Coronary artery (tissue), 2 donors: ENCODE data around the gene LUC7L.

Experiments
- DNase-seq: peaks from one replicate; pipeline ENCODE4 v3.0.0-alpha.2; 2017; ENCODE audit warnings: low spot score
- H3K27ac ChIP-seq, 2 donors: fragments of 200-600 bp; sonication (generic); one replicate each; pipeline ENCODE4 v1.5.1; 2016 to 2019
- H3K4me3 ChIP-seq: fragments of 200-600 bp; sonication (generic); 2 replicates; pipeline ENCODE4 v1.5.1; 2016; ENCODE audit warnings: mild to moderate bottlenecking, moderate library complexity
- TF ChIP-seq, protein P1 (sequence below): fragments of 200-600 bp; sonication (generic); IDR thresholded peaks from one replicate; pipeline ENCODE4 v1.5.1; 2019; ENCODE audit warnings: antibody characterized with exemption

The LUC7L gene

DNA sequence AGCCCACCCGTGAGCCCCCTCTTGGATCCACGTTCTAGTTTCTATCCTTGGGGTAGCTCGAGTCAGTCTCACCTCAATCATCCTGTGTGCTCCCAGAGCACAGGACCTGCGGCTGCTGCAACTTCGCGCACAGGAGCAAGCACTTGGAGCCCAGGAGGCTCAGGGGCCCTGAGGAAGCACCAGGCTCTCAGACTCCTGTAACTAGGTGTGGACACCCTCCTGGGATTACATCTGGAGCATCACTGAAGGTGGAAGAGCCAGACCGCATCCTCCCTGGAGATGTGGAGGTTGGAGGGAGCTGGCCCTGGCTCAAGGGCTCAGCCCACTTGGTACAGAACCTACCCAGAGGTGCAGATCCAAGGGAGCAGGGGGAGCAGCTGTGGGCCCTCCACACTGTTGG is 46.2 kb downstream of the LUC7L start:
- TF ChIP-seq, protein P1, sequence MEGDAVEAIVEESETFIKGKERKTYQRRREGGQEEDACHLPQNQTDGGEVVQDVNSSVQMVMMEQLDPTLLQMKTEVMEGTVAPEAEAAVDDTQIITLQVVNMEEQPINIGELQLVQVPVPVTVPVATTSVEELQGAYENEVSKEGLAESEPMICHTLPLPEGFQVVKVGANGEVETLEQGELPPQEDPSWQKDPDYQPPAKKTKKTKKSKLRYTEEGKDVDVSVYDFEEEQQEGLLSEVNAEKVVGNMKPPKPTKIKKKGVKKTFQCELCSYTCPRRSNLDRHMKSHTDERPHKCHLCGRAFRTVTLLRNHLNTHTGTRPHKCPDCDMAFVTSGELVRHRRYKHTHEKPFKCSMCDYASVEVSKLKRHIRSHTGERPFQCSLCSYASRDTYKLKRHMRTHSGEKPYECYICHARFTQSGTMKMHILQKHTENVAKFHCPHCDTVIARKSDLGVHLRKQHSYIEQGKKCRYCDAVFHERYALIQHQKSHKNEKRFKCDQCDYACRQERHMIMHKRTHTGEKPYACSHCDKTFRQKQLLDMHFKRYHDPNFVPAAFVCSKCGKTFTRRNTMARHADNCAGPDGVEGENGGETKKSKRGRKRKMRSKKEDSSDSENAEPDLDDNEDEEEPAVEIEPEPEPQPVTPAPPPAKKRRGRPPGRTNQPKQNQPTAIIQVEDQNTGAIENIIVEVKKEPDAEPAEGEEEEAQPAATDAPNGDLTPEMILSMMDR = no peak
- no peak for DNase-seq
- no peak overlapping the region for H3K27ac ChIP-seq
- H3K4me3 ChIP-seq = no peak overlapping the region

DNA sequence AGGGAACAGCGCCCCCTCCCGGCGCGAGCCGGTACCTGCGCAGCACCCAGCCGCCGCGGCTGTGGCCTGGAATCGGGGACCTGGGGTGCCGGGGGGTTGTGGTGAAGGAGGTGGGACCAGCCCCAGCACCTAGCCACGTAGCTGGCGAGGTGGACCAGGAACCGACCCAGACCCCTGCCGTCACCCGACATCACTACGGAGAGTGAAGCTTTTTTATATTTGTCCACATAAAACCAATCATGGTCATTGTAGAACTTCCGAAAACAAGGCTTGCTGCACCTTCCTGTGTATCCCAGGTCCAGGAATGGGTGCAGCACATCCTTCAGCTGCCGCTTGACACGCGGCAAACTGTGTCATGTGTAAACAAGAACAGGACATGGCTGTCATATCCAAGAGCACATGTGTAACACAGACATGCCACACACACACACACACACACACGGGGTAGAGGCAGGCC is 47.7 kb downstream of the LUC7L start:
- peak overlapping the region; percentile 63 for H3K4me3 ChIP-seq
- DNase-seq = peak; percentile 78
- H3K27ac ChIP-seq = no peak overlapping the region
- TF ChIP-seq, protein P1 = peak; percentile 94

DNA sequence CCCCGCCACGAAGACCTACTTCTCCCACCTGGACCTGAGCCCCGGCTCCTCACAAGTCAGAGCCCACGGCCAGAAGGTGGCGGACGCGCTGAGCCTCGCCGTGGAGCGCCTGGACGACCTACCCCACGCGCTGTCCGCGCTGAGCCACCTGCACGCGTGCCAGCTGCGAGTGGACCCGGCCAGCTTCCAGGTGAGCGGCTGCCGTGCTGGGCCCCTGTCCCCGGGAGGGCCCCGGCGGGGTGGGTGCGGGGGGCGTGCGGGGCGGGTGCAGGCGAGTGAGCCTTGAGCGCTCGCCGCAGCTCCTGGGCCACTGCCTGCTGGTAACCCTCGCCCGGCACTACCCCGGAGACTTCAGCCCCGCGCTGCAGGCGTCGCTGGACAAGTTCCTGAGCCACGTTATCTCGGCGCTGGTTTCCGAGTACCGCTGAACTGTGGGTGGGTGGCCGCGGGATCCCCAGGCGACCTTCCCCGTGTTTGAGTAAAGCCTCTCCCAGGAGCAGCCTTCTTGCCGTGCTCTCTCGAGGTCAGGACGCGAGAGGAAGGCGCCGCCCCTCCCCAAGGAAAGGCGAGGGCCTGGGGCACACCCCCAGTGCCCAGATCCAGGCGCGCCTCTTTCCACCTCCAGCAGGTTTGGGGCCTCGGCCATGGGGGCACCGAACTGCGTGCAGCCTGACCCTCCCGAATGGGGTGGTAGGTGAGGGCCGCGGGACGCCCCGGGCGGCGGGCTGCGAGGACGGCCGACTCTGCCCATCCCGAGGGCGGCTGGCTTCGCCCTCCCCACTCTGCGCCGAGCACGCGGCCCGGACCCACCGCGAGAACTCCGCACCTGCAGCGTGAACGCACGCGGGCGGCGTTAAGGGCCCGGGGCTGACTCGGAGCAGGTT is 48.3 kb downstream of the LUC7L start:
- no peak for DNase-seq
- H3K4me3 ChIP-seq = peak overlapping the region; percentile 63
- TF ChIP-seq, protein P1 = no peak
- H3K27ac ChIP-seq = no peak overlapping the region

DNA sequence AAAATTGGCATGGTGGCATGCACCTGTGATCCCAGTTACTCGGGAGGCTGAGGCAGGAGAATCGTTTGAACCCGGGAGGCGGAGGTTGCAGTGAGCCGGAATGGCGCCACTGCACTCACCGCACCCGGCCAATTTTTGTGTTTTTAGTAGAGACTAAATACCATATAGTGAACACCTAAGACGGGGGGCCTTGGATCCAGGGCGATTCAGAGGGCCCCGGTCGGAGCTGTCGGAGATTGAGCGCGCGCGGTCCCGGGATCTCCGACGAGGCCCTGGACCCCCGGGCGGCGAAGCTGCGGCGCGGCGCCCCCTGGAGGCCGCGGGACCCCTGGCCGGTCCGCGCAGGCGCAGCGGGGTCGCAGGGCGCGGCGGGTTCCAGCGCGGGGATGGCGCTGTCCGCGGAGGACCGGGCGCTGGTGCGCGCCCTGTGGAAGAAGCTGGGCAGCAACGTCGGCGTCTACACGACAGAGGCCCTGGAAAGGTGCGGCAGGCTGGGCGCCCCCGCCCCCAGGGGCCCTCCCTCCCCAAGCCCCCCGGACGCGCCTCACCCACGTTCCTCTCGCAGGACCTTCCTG is 49.1 kb downstream of the LUC7L start, which contains the start of gene HBQ1:
HBQ1 (plus strand) TSS at position 359 of the 575 bp plus-strand sequence; CDS start at position 387, 28 bp downstream.
- H3K4me3 ChIP-seq = peak within 1 kb of the TSS; percentile 63
- H3K27ac ChIP-seq = no peak within 1 kb of the TSS
- DNase-seq = no peak

DNA sequence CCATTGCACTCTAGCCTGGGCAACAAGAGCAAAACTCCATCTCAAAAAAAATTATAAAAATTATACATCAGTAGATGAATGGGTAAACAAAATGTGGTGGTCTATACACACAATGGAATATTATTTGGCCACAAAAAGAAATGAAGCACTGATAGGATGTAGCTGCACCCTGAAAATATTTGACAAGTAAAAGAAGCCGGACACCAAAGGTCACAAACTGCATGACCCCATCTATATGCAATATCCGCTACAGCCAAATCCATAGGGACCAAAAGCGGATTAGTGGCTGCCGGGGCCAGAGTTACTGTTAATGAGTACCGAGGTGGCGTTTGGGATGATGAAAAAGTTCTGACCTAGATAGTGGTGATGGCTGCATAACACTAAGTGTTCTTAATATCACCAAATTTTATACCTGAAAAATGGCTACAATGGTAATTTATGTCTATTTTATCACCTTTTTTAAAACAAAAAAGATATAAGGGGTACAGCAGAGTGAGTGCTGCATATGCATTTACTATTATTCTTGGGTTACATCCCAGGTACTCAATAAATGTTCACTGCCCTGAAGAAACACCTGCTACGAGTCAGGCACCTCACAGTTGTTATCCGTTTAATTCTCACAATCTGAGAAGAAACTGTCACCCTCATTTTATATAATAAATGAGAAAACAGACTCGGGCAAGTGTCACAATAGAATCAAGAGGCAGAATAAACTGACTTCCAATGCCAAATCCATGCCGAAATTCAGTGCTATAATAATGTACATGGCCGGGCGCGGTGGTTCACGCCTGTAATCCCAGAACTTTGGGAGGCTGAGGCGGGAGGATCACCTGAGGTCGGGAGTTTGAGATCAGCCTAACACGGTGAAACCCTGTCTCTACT is 49.8 kb downstream of the LUC7L start:
- H3K27ac ChIP-seq = no peak overlapping the region
- TF ChIP-seq, protein P1 = no peak
- DNase-seq = no peak
- H3K4me3 ChIP-seq = peak overlapping the region; percentile 63

More for the DNA sequence above, 49.1 kb downstream of the LUC7L start, which contains the start of gene HBQ1:
- TF ChIP-seq, protein P1 = no peak

DNA sequence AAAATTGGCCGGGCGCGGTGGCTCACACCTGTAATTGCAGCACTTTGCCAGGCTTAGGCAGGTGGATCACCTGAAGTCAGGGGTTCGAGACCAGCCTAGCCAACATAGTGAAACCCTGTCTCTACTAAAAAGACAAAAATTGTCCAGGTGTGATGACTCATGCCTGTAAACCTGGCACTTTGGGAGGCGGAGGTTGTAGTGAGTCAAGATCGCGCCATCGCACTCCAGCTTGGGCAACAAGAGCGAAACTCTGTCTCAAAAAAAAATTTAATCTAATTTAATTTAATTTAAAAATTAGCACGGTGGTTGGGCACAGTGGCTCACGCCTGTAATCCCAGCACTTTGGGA is 50.6 kb downstream of the LUC7L start:
- Histone ChIP-seq H3K27ac (no peak overlapping the region), H3K4me3 (no peak overlapping the region)
- TF ChIP-seq, protein P1 = no peak
- no peak for DNase-seq
